ENCODE results near the gene PIP5K1C.

PIP5K1C gene

DNA sequence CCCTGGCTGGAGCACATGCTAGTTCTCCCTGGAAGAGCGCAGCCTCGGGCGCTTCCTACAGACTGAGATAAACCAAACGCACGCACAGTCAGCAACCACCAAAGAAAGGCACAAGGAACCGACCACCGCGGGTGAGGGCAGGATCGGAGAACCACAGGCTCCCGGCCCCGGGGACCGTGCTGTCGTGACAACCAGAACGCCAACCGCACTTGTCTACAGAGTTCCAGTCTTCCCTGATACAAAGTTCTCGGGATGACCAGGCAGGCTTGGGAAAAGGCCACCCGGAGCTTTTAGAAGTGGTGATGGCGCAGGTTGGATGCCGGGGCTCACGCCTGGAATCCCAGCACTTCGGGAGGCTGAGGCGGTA lies 40.5 kb downstream of the PIP5K1C start:
- CTCF ChIA-PET, result no interaction called here
- no peaks in the 10 kb centered on the region for H3K9me3 Mint-ChIP-seq
- H3K27ac Mint-ChIP-seq, result no peak overlapping the region
- no peak overlapping the region for H3K4me3 Mint-ChIP-seq
- H3K36me3 Mint-ChIP-seq, result peaks cover 13% of the 10 kb centered on the region
- DNase-seq, result no peak
- no peaks in the 10 kb centered on the region for H3K27me3 Mint-ChIP-seq
- no peaks in the 10 kb centered on the region for H3K4me1 Mint-ChIP-seq

DNA sequence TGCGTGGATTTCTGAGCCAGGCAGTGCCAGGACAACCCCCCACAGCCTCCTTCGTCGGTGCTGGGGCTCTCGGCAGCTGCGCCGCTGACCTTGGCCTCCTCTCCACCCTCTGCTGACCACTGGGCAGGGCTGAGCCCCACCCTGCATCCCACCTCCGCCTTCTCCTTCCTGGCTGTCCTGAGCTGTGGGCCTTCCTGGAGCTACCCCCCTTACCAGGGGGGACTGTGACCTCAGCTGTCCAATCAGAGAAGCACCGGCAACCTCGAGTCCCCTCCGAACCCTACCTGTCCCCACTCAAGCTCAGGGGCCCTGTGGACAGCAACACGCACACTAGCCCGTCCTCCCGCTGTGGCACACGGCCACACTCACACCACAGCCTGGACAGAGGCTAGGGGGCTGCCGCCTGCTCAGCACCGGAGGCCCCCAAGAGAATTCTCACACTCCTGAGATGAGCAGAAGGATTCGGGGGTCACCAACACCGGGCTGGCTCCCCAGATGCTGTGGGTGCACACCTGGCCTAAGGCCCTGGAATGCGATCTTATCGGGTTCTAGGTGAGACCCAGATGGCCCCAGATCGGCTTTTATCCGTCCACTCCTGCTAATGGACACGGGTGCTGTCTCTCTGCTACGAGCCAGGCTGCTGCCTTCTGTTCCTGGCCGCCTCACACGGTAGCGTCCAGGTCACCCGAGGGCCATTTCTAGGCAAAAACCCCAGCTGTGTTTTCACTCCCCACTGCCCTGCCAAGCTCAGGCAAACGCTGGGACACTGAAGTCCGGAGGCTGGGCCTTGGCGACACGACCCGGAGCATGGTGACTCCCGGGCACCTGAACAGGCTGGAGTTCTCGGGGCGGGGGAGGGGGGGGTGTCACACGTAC lies 41.2 kb downstream of the PIP5K1C start:
- no peak overlapping the region for H3K27ac Mint-ChIP-seq
- no peaks in the 10 kb centered on the region for H3K27me3 Mint-ChIP-seq
- CTCF ChIA-PET, result no interaction called here
- H3K4me1 Mint-ChIP-seq, result no peaks in the 10 kb centered on the region
- no peak overlapping the region for H3K4me3 Mint-ChIP-seq
- H3K36me3 Mint-ChIP-seq, result peaks cover 13% of the 10 kb centered on the region
- DNase-seq, result no peak
- H3K9me3 Mint-ChIP-seq, result no peaks in the 10 kb centered on the region

DNA sequence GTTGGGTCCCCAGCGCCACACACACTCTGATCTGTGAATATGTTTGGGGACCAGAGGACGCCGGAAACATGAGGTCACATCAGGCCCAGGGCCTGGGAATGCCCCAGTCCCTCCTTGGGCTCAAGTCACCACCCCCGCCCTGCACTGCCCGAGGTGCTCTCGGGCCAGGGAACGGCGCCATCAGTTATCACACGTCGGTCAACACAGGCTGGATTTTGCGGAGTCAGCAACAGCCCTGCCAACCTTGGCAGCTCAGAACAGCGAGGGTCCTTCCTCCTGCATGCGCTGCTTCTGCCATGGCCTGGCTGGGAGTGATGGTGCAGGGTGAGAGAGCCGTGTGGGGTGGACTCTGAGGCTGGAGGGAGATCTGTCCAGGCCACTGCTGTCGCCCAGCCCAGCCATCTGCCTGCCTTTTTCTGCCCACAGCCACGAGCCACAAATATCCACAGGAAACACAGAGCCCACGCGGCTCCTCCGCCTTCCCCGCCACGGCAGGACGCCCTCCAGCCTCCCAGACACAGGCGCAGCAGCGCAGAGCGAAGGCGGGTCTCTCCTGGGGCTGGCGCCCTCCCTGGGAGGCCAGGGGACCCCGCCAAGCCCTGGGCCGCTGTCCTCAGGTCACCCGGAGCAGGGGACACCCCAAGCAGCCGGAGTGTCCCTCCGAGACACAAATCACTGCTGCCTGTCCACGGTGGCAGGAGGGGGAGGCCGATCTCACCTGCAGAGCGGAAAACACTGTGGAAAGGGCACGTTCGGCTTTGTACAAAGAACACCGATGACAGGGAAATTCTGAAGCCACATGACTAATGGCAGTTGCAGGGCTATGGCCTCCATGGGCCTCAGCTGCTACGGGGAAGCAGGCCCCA lies 42.0 kb downstream of the PIP5K1C start:
- Mint-ChIP-seq H3K36me3 (peaks cover 9% of the 10 kb centered on the region), H3K4me1 (no peaks in the 10 kb centered on the region), H3K4me3 (no peak overlapping the region), H3K9me3 (no peaks in the 10 kb centered on the region), H3K27ac (no peak overlapping the region), H3K27me3 (no peaks in the 10 kb centered on the region)
- no peak for DNase-seq
- CTCF ChIA-PET, result no interaction called here

DNA sequence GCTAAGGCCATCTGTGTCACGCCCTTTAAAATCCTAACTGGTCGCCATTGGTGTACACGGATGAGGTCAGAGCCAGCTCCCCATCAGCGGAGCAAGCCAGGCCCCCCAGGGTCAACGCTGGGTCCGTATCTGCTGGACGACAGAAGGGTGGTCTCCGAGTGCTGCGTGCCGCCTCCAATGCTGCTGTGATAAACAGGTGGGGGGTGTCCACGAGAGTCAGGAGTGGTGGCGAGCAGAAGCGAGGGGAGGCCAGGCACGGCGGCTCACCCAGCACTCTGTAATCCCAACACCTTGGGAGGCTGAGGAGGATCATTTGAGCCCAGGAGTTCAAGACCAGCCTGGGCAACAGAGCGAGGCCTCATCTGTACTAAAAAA lies 42.9 kb downstream of the PIP5K1C start:
- Mint-ChIP-seq H3K9me3 (no peaks in the 10 kb centered on the region), H3K4me1 (no peaks in the 10 kb centered on the region), H3K27ac (no peak overlapping the region), H3K4me3 (no peak overlapping the region), H3K27me3 (no peaks in the 10 kb centered on the region), H3K36me3 (peaks cover 8% of the 10 kb centered on the region)
- CTCF ChIA-PET, result no interaction called here
- DNase-seq, result no peak

DNA sequence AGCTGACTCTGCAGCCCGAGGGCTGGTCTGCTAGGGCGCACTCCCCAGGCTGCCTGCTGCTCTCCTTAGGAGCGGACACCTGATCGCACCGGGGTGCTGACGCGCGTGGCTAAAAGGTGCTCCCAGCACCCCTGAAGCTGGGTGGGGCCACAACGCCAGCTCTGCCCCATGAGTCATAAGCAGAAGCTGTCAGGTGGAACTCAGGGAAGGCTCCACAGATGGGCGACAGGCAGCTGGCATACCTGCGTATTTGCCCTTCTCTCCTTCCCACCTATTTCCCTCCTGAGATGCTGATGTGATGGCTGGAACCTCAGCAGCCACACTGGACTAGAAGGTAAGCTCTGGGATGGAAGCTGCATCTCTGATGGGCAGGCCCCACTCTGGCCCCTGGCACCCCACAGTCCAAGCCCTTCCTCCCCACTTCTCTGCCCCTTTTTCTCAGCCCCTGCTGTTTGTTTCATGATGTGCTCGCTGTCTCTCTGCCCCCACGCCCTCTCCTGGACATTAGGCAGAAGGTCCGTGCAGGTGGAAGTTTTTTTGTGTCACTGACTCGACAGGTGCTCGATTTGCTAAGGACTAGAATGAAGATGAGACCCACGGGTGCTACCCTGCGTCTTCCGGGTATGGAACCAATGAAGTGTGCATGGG lies 43.4 kb downstream of the PIP5K1C start:
- no peaks in the 10 kb centered on the region for H3K9me3 Mint-ChIP-seq
- H3K27me3 Mint-ChIP-seq, result no peaks in the 10 kb centered on the region
- H3K4me1 Mint-ChIP-seq, result no peaks in the 10 kb centered on the region
- no peak for DNase-seq
- no peak overlapping the region for H3K27ac Mint-ChIP-seq
- peaks cover 8% of the 10 kb centered on the region for H3K36me3 Mint-ChIP-seq
- CTCF ChIA-PET, result no interaction called here
- no peak overlapping the region for H3K4me3 Mint-ChIP-seq

DNA sequence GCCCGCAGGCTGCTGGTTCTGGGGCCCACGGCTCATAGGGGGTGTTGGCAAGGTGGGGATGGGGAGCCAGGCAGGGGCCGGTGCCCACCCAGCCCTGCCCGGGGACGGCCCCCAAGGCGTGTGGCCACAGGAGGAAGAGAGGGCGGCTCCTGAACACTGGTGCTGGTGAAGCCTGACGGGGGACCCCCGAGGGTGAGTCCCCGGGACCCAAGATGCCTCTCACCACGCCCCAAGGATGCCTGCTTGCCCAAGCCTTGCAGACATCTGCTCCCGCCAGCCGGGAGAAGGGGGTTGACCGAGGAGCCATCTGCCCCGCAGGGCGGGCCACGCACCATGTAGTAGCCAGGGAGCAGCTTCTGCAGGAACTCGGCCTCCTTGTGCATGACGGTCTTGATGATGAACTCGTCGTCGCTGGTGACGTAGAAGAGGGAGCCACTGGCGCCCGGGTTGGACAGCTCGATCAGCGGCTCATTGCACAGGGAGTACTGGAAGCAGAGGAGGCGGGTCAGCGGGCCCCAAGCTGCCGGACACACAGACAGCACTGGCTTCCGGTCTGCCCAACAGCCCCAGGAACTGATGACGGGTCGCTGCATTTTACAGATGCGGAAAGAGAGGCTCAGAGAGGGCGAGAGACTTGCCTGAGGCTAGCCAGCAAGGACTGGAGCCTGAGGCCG lies 44.1 kb downstream of the PIP5K1C start:
- H3K36me3 Mint-ChIP-seq, result peaks cover 8% of the 10 kb centered on the region
- no peaks in the 10 kb centered on the region for H3K9me3 Mint-ChIP-seq
- H3K4me1 Mint-ChIP-seq, result no peaks in the 10 kb centered on the region
- CTCF ChIA-PET, result no interaction called here
- no peaks in the 10 kb centered on the region for H3K27me3 Mint-ChIP-seq
- H3K4me3 Mint-ChIP-seq, result no peak overlapping the region
- no peak overlapping the region for H3K27ac Mint-ChIP-seq
- DNase-seq, result no peak

DNA sequence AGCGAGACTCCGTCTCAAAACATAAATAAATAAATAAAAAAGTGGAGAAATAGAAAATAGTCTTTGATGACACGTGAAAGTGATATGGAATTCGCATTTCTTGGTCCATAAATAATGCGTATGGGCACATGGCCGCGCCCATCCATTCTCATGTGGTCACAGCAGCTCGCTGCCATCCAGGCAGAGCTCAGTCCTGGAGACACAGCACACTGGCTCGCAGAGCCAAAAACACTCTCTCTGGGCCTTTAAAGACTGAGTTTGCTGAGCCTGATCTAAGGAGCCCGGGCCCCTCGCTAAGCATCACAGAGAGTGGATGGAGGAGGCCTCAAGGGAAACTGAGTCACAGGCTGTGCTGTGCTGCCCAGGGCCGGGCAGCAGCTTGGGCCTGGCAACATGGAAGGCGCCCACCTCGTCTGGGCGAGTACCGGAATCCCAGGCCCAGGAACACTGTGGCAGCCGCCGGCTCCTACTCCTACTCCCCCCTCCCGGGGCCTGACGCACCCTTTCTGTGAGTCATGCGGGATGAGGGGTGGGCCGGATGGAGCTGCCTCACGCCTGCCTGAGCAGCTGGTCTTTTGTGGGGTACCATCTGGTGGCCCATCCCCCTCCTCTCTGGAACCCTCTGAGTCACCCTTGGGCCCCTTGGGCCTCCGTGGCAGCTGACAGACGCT lies 44.7 kb downstream of the PIP5K1C start:
- Mint-ChIP-seq H3K27me3 (no peaks in the 10 kb centered on the region), H3K27ac (no peak overlapping the region), H3K4me3 (no peak overlapping the region), H3K36me3 (peaks cover 6% of the 10 kb centered on the region), H3K9me3 (no peaks in the 10 kb centered on the region), H3K4me1 (no peaks in the 10 kb centered on the region)
- DNase-seq, result no peak
- CTCF ChIA-PET, result interaction anchor here (0.6 kb wide), 1 partner anchor 226 kb away, joined by 3 read pairs; no protein-coding TSS in a partner anchor

DNA sequence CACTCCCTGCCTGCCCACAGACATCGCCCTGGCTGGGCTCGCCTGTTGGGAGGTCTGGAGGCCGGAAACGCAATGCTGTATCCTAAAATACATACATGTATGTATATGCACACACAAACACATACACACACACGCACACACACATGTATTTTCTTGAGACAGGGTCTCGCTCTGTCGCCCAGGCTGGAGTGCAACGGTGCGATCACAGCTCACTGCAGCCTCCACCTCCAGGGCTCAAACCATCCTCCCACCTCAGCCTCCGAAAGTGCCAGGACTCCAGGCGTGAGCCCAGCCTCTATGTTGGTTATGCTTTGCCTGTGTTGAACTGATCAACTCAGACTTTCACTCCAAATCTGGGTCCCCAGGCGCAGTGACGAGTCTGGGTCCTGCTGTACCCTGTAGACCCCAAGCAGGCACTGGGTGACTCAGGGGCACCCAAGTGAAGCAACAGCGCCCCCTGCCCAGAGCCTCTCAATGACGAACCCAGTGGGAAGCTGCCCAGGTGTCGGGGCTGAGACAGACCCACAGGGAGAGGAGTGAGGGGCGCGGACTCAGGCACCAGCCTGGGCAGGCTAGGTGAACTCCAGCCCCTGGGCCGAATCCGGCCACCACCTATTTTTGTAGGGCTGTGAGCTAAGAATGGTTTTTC lies 46.3 kb downstream of the PIP5K1C start:
- H3K9me3 Mint-ChIP-seq, result no peaks in the 10 kb centered on the region
- H3K36me3 Mint-ChIP-seq, result peaks cover 6% of the 10 kb centered on the region
- CTCF ChIA-PET, result no interaction called here
- no peaks in the 10 kb centered on the region for H3K4me1 Mint-ChIP-seq
- DNase-seq, result no peak
- H3K4me3 Mint-ChIP-seq, result no peak overlapping the region
- no peak overlapping the region for H3K27ac Mint-ChIP-seq
- no peaks in the 10 kb centered on the region for H3K27me3 Mint-ChIP-seq

DNA sequence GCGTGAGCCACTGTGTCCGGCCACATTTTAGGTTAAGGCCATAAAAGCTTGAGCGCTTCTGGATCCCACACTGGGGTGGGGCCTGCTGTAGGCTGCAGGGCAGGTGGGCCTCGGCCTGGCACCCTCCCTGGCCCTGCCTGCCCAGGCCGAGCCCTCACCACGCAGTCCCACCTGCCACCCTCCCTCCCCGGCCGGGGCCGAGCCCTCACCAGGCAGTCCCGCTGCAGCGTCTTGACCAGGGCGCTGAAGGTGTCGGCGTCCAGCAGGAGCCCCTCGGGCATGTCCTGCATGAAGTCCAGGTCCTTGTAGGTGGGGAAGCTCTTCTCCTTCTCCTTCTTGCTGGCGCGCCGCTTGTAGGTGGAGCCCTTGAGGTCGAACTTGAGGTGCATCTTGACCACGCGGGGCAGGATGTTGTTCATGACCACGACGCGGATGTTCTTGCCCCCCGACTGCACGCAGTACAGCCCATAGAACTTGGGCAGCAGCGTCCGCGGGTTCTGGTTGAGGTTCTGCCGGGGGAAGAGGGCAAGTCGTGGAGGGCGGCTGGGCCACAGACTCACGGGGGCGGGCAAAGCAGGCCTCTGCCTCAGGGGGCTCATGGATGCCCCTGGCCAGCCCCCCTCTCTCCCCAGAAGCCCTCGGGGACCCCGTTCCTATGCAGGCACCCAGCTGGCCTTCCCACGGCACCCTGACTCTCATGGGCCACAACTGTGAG lies 47.0 kb downstream of the PIP5K1C start:
- Mint-ChIP-seq H3K4me3 (no peak overlapping the region), H3K4me1 (no peaks in the 10 kb centered on the region), H3K27ac (no peak overlapping the region), H3K36me3 (peaks cover 6% of the 10 kb centered on the region), H3K27me3 (no peaks in the 10 kb centered on the region), H3K9me3 (no peaks in the 10 kb centered on the region)
- DNase-seq, result no peak
- CTCF ChIA-PET, result no interaction called here

DNA sequence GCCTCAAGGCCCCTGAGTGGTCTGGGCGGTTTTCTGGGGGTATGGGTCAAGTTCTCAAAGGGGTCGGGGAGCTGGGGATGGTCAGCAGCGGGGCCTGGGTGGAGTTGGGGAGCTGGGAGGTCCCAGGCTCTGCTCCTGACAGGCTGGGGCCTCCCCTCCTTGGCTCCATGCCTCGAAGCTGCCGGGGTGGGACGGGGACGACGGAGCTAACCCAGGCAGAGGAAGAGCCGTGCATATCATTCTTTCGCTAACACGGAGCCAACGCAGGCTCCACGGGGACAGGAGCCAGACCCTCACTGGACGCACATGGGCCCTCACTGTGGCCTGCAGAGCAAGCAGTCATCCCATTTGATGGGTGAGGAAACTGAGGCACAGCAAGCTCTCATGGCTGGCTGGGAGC lies 47.8 kb downstream of the PIP5K1C start:
- Mint-ChIP-seq H3K4me3 (no peak overlapping the region), H3K27me3 (no peaks in the 10 kb centered on the region), H3K9me3 (no peaks in the 10 kb centered on the region), H3K4me1 (no peaks in the 10 kb centered on the region), H3K27ac (no peak overlapping the region), H3K36me3 (peaks cover 5% of the 10 kb centered on the region)
- DNase-seq, result no peak
- CTCF ChIA-PET, result no interaction called here

DNA sequence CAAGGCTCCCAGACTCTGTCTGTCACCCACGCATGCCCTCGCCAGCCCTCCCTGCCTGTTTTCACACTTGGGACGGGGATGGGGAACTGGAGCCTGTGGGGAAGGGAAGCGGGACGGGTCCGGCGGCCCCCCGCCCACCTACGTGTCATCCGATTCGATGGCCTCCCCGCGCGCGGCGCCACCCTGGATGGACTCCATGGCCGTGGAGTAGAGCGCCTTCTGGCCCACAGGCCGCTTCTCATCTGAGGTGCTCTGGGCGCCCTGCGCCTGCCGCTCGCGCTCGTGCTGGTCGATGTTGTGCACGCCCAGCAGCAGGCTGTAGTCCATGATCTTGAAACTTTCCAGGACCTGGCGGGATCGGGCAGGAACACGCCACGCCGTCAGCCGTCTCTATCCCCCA lies 48.6 kb downstream of the PIP5K1C start:
- Mint-ChIP-seq H3K9me3 (no peaks in the 10 kb centered on the region), H3K27me3 (no peaks in the 10 kb centered on the region), H3K4me3 (no peak overlapping the region), H3K36me3 (no peaks in the 10 kb centered on the region), H3K27ac (no peak overlapping the region), H3K4me1 (no peaks in the 10 kb centered on the region)
- DNase-seq, result no peak
- CTCF ChIA-PET, result no interaction called here

DNA sequence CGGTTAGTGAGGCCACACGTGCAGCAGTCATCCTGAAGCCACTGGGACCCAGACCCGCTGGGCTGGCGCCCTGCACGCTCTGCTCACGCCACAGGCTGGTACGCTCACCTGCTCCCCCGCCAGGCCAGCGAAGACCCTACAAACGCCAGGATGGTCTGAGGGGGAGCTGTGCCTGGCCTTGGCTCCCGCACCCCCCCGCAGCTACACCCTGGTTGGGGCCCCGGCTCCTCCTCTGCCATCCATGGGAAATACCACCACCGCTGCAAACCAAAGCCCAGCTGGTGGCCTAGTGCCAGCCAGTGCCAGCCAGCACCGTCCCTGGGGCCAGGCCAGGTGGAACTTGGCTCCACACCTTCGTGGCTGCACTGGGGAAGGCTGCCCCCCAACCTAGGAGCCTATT lies 50.4 kb downstream of the PIP5K1C start:
- CTCF ChIA-PET, result no interaction called here

More for the DNA sequence above, 50.4 kb downstream of the PIP5K1C start:
- H3K4me3 Mint-ChIP-seq, result no peak overlapping the region
- no peaks in the 10 kb centered on the region for H3K36me3 Mint-ChIP-seq
- H3K27ac Mint-ChIP-seq, result no peak overlapping the region
- H3K27me3 Mint-ChIP-seq, result no peaks in the 10 kb centered on the region
- H3K4me1 Mint-ChIP-seq, result no peaks in the 10 kb centered on the region
- H3K9me3 Mint-ChIP-seq, result no peaks in the 10 kb centered on the region
- DNase-seq, result no peak

All from activated naive CD4-positive, alpha-beta T cell treated with anti-CD3 and anti-CD28 coated beads, Interleukin-2, amount 10 ng/mL, durations not matched to agents 7 days and 5 days (primary cell).